ENCODE data around the gene IRF2BP2.

The IRF2BP2 gene

DNA sequence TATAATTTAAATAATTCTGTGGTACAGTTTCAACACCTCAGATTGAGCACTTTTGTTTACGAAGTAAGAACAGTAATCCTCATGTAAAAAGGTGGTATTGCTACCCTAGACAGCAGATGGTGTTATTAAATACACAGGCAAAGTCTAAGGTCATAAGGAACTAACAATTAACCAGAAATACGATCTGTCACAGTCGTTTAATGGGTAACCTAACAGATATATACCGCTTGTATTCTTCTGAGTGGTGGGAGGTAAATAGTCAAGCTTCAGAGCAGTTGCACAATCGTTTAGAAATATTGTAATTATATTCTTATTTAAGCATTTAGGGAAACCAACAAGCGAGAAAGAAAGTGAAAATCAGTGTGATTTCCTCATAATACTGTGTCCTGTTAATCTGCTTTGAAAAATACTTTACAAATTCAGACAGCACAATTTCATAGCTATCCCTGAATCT is 9.8 kb upstream of the IRF2BP2 start:
- Histone ChIP-seq H3K4me1 (ENCODE audit: control insufficient read depth, insufficient read depth, low read length) (peaks cover 24% of the 10 kb centered on the region), H3K9me3 (ENCODE audit: control insufficient read depth, insufficient read depth, low read depth, low read length) (no peaks in the 10 kb centered on the region), H3K27ac (ENCODE audit: extremely low read depth, low read depth, low read length) (no peak overlapping the region), H3K4me3 (ENCODE audit: low read depth, low read length) (no peak overlapping the region), H3K36me3 (ENCODE audit: control insufficient read depth in 2 of 2, insufficient read depth in 1 of 2, low read length in 2 of 2) (no peaks in the 10 kb centered on the region)
- CTCF ChIA-PET, result interaction anchor here (0.5 to 1.3 kb wide), 6 partner anchors 12 to 474 kb away, joined by 3 to 6 read pairs (median 3); no protein-coding TSS in a partner anchor
- POLR2A ChIA-PET, result interaction anchor here (0.9 to 1.4 kb wide), 2 partner anchors 8 to 121 kb away, joined by 4 to 7 read pairs; no protein-coding TSS in a partner anchor
- TF ChIP-seq ZNF423 (tag by site-specific recombination; IDR thresholded peaks at IDR 0.05) (no peak), SALL2 (tag by site-specific recombination; IDR thresholded peaks at IDR 0.05; ENCODE audit: borderline replicate concordance) (no peak), ZNF112 (tag by site-specific recombination; IDR thresholded peaks at IDR 0.05) (no peak), ZNF350 (tag by site-specific recombination; IDR thresholded peaks at IDR 0.05) (no peak), ZNF768 (tag by site-specific recombination; IDR thresholded peaks at IDR 0.05) (no peak), OSR2 (tag by site-specific recombination; IDR thresholded peaks at IDR 0.05) (peak; percentile 88), ZNF24 (tag by site-specific recombination; IDR thresholded peaks at IDR 0.05) (no peak), ZNF214 (tag by site-specific recombination; IDR thresholded peaks at IDR 0.05; ENCODE audit: borderline replicate concordance) (no peak), ZNF549 (tag by site-specific recombination; IDR thresholded peaks at IDR 0.05) (no peak), ZNF23 (tag by site-specific recombination; IDR thresholded peaks at IDR 0.05; ENCODE audit: borderline replicate concordance) (no peak), ZNF660 (tag by site-specific recombination; IDR thresholded peaks at IDR 0.05) (peak; percentile 97), ZNF19 (tag by site-specific recombination; IDR thresholded peaks at IDR 0.05; ENCODE audit: low read depth) (no peak), ZNF785 (tag by site-specific recombination; IDR thresholded peaks at IDR 0.05) (no peak), ZNF623 (tag by site-specific recombination; IDR thresholded peaks at IDR 0.05) (no peak), ZNF155 (tag by site-specific recombination; IDR thresholded peaks at IDR 0.05) (no peak)
- TF ChIP-seq, protein P1, sequence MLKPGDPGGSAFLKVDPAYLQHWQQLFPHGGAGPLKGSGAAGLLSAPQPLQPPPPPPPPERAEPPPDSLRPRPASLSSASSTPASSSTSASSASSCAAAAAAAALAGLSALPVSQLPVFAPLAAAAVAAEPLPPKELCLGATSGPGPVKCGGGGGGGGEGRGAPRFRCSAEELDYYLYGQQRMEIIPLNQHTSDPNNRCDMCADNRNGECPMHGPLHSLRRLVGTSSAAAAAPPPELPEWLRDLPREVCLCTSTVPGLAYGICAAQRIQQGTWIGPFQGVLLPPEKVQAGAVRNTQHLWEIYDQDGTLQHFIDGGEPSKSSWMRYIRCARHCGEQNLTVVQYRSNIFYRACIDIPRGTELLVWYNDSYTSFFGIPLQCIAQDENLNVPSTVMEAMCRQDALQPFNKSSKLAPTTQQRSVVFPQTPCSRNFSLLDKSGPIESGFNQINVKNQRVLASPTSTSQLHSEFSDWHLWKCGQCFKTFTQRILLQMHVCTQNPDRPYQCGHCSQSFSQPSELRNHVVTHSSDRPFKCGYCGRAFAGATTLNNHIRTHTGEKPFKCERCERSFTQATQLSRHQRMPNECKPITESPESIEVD (tag by site-specific recombination; IDR thresholded peaks at IDR 0.05), result peak; percentile 95
- TF ChIP-seq, protein P2, sequence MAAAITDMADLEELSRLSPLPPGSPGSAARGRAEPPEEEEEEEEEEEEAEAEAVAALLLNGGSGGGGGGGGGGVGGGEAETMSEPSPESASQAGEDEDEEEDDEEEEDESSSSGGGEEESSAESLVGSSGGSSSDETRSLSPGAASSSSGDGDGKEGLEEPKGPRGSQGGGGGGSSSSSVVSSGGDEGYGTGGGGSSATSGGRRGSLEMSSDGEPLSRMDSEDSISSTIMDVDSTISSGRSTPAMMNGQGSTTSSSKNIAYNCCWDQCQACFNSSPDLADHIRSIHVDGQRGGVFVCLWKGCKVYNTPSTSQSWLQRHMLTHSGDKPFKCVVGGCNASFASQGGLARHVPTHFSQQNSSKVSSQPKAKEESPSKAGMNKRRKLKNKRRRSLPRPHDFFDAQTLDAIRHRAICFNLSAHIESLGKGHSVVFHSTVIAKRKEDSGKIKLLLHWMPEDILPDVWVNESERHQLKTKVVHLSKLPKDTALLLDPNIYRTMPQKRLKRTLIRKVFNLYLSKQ (tag by site-specific recombination; IDR thresholded peaks at IDR 0.05; ENCODE audit: borderline replicate concordance), result no peak
- TF ChIP-seq, protein P3, sequence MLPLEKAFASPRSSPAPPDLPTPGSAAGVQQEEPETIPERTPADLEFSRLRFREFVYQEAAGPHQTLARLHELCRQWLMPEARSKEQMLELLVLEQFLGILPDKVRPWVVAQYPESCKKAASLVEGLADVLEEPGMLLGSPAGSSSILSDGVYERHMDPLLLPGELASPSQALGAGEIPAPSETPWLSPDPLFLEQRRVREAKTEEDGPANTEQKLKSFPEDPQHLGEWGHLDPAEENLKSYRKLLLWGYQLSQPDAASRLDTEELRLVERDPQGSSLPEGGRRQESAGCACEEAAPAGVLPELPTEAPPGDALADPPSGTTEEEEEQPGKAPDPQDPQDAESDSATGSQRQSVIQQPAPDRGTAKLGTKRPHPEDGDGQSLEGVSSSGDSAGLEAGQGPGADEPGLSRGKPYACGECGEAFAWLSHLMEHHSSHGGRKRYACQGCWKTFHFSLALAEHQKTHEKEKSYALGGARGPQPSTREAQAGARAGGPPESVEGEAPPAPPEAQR (tag by site-specific recombination; IDR thresholded peaks at IDR 0.05), result no peak
- TF ChIP-seq, protein P4, sequence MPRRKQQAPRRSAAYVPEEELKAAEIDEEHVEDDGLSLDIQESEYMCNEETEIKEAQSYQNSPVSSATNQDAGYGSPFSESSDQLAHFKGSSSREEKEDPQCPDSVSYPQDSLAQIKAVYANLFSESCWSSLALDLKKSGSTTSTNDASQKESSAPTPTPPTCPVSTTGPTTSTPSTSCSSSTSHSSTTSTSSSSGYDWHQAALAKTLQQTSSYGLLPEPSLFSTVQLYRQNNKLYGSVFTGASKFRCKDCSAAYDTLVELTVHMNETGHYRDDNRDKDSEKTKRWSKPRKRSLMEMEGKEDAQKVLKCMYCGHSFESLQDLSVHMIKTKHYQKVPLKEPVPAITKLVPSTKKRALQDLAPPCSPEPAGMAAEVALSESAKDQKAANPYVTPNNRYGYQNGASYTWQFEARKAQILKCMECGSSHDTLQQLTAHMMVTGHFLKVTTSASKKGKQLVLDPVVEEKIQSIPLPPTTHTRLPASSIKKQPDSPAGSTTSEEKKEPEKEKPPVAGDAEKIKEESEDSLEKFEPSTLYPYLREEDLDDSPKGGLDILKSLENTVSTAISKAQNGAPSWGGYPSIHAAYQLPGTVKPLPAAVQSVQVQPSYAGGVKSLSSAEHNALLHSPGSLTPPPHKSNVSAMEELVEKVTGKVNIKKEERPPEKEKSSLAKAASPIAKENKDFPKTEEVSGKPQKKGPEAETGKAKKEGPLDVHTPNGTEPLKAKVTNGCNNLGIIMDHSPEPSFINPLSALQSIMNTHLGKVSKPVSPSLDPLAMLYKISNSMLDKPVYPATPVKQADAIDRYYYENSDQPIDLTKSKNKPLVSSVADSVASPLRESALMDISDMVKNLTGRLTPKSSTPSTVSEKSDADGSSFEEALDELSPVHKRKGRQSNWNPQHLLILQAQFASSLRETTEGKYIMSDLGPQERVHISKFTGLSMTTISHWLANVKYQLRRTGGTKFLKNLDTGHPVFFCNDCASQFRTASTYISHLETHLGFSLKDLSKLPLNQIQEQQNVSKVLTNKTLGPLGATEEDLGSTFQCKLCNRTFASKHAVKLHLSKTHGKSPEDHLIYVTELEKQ (tag by site-specific recombination; IDR thresholded peaks at IDR 0.05; ENCODE audit: borderline replicate concordance), result peak; percentile 53; the same call in 1 of the 2 replicates
- TF ChIP-seq, protein P5, sequence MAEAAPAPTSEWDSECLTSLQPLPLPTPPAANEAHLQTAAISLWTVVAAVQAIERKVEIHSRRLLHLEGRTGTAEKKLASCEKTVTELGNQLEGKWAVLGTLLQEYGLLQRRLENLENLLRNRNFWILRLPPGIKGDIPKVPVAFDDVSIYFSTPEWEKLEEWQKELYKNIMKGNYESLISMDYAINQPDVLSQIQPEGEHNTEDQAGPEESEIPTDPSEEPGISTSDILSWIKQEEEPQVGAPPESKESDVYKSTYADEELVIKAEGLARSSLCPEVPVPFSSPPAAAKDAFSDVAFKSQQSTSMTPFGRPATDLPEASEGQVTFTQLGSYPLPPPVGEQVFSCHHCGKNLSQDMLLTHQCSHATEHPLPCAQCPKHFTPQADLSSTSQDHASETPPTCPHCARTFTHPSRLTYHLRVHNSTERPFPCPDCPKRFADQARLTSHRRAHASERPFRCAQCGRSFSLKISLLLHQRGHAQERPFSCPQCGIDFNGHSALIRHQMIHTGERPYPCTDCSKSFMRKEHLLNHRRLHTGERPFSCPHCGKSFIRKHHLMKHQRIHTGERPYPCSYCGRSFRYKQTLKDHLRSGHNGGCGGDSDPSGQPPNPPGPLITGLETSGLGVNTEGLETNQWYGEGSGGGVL (tag by site-specific recombination; IDR thresholded peaks at IDR 0.05), result no peak
- TF ChIP-seq, protein P6, sequence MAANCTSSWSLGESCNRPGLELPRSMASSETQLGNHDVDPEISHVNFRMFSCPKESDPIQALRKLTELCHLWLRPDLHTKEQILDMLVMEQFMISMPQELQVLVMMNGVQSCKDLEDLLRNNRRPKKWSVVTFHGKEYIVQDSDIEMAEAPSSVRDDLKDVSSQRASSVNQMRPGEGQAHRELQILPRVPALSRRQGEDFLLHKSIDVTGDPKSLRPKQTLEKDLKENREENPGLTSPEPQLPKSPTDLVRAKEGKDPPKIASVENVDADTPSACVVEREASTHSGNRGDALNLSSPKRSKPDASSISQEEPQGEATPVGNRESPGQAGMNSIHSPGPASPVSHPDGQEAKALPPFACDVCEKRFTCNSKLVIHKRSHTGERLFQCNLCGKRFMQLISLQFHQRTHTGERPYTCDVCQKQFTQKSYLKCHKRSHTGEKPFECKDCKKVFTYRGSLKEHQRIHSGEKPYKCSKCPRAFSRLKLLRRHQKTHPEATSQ (tag by site-specific recombination; IDR thresholded peaks at IDR 0.05), result no peak
- TF ChIP-seq, protein P7, sequence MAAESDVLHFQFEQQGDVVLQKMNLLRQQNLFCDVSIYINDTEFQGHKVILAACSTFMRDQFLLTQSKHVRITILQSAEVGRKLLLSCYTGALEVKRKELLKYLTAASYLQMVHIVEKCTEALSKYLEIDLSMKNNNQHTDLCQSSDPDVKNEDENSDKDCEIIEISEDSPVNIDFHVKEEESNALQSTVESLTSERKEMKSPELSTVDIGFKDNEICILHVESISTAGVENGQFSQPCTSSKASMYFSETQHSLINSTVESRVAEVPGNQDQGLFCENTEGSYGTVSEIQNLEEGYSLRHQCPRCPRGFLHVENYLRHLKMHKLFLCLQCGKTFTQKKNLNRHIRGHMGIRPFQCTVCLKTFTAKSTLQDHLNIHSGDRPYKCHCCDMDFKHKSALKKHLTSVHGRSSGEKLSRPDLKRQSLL (tag by site-specific recombination; IDR thresholded peaks at IDR 0.05), result no peak
- TF ChIP-seq, protein P8, sequence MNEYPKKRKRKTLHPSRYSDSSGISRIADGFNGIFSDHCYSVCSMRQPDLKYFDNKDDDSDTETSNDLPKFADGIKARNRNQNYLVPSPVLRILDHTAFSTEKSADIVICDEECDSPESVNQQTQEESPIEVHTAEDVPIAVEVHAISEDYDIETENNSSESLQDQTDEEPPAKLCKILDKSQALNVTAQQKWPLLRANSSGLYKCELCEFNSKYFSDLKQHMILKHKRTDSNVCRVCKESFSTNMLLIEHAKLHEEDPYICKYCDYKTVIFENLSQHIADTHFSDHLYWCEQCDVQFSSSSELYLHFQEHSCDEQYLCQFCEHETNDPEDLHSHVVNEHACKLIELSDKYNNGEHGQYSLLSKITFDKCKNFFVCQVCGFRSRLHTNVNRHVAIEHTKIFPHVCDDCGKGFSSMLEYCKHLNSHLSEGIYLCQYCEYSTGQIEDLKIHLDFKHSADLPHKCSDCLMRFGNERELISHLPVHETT (tag by site-specific recombination; IDR thresholded peaks at IDR 0.05), result no peak

All from HEK293 (cell line).